ENCODE results near the gene SPX.

SPX gene

DNA sequence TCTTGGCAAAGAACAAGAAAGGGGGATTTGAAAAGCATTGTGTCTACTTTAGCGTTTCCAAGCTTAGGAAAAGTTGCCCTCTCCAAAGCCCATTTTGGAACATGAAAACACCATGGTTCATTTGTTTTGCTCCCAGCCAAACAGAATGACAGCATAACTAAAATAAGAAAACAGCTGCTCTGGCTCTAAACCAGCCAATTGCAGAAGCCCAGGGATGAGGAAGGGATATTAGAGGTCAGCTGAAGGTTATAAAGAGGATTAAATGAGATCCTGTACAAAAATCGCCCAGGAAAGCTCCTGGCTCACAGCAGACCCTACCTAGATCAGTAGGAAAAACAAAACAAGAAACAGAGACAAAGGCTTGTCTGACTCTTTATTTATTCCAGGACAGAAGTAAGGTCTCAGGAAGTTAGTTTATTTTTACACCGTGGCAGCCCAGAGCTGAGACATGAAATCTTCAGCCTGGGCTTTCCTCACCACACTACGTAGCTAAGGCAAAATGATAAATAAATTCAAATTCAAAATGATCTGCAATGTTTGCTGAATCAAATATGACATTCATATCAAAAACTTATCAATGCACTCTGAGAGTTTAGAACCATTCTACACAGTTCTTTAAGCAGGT, 25.9 kb downstream of the SPX start:
- no peak for ATAC-seq
- TF ChIP-seq, protein P1, sequence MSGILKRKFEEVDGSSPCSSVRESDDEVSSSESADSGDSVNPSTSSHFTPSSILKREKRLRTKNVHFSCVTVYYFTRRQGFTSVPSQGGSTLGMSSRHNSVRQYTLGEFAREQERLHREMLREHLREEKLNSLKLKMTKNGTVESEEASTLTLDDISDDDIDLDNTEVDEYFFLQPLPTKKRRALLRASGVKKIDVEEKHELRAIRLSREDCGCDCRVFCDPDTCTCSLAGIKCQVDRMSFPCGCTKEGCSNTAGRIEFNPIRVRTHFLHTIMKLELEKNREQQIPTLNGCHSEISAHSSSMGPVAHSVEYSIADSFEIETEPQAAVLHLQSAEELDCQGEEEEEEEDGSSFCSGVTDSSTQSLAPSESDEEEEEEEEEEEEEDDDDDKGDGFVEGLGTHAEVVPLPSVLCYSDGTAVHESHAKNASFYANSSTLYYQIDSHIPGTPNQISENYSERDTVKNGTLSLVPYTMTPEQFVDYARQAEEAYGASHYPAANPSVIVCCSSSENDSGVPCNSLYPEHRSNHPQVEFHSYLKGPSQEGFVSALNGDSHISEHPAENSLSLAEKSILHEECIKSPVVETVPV (CRISPR knock-in tag; IDR thresholded peaks at IDR 0.05), result no peak
- TF ChIP-seq RARB (CRISPR knock-in tag; IDR thresholded peaks at IDR 0.05) (no peak), BACH2 (CRISPR knock-in tag; IDR thresholded peaks at IDR 0.05; ENCODE audit: borderline replicate concordance) (no peak), ZNF565 (CRISPR knock-in tag; conservative IDR thresholded peaks at IDR 0.05; ENCODE audit: low read depth) (no peak), ESRRG (CRISPR knock-in tag; IDR thresholded peaks at IDR 0.05) (no peak), SNAI2 (CRISPR knock-in tag; IDR thresholded peaks at IDR 0.05) (no peak), ZFP3 (CRISPR knock-in tag; IDR thresholded peaks at IDR 0.05) (no peak), OSR1 (CRISPR knock-in tag; IDR thresholded peaks at IDR 0.05) (no peak), ISL1 (CRISPR knock-in tag; IDR thresholded peaks at IDR 0.05) (no peak), TOX (CRISPR knock-in tag; IDR thresholded peaks at IDR 0.05; ENCODE audit: borderline replicate concordance) (no peak), PPARA (CRISPR knock-in tag; IDR thresholded peaks at IDR 0.05; ENCODE audit: borderline replicate concordance) (no peak), ZC3H10 (CRISPR knock-in tag; IDR thresholded peaks at IDR 0.05) (no peak)
- TF ChIP-seq, protein P2, sequence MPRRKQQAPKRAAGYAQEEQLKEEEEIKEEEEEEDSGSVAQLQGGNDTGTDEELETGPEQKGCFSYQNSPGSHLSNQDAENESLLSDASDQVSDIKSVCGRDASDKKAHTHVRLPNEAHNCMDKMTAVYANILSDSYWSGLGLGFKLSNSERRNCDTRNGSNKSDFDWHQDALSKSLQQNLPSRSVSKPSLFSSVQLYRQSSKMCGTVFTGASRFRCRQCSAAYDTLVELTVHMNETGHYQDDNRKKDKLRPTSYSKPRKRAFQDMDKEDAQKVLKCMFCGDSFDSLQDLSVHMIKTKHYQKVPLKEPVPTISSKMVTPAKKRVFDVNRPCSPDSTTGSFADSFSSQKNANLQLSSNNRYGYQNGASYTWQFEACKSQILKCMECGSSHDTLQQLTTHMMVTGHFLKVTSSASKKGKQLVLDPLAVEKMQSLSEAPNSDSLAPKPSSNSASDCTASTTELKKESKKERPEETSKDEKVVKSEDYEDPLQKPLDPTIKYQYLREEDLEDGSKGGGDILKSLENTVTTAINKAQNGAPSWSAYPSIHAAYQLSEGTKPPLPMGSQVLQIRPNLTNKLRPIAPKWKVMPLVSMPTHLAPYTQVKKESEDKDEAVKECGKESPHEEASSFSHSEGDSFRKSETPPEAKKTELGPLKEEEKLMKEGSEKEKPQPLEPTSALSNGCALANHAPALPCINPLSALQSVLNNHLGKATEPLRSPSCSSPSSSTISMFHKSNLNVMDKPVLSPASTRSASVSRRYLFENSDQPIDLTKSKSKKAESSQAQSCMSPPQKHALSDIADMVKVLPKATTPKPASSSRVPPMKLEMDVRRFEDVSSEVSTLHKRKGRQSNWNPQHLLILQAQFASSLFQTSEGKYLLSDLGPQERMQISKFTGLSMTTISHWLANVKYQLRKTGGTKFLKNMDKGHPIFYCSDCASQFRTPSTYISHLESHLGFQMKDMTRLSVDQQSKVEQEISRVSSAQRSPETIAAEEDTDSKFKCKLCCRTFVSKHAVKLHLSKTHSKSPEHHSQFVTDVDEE (CRISPR knock-in tag; IDR thresholded peaks at IDR 0.05), result no peak
- TF ChIP-seq, protein P3, sequence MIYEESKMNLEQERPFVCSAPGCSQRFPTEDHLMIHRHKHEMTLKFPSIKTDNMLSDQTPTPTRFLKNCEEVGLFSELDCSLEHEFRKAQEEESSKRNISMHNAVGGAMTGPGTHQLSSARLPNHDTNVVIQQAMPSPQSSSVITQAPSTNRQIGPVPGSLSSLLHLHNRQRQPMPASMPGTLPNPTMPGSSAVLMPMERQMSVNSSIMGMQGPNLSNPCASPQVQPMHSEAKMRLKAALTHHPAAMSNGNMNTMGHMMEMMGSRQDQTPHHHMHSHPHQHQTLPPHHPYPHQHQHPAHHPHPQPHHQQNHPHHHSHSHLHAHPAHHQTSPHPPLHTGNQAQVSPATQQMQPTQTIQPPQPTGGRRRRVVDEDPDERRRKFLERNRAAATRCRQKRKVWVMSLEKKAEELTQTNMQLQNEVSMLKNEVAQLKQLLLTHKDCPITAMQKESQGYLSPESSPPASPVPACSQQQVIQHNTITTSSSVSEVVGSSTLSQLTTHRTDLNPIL (CRISPR knock-in tag; IDR thresholded peaks at IDR 0.05; ENCODE audit: low read depth), result no peak

DNA sequence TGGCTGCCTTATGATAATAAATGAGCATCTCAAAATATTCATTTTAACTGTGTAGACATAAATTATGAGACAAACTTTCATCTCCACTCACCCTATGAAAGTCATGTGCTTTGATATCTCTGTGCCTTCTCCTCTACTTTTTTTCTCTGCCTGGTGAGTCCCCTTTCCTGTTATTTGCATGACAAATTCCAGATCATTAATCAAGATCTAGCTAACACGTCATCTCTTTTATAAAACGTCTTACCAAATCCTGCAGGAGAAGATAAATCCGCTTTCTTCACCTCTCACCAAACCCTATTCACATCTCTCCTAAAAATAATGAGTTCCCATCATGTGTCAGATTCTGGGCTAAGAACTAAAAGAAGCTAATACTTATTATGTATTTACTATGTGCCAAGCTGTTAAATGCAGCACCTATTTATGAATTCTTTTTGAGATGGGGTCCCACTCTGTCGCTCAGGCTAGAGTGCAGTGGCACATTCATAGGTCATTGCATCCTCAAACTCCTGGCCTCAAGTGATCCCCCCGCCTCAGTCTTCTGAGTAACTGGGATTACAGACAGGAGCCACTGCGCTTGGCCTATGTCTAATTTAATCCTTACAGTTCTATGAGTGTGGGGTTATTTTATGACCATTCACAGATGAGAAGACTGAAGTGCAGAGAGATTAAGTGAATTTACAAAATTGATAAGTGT, 26.7 kb downstream of the SPX start:
- TF ChIP-seq, protein P4, sequence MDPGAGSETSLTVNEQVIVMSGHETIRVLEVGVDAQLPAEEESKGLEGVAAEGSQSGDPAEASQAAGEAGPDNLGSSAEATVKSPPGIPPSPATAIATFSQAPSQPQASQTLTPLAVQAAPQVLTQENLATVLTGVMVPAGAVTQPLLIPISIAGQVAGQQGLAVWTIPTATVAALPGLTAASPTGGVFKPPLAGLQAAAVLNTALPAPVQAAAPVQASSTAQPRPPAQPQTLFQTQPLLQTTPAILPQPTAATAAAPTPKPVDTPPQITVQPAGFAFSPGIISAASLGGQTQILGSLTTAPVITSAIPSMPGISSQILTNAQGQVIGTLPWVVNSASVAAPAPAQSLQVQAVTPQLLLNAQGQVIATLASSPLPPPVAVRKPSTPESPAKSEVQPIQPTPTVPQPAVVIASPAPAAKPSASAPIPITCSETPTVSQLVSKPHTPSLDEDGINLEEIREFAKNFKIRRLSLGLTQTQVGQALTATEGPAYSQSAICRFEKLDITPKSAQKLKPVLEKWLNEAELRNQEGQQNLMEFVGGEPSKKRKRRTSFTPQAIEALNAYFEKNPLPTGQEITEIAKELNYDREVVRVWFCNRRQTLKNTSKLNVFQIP (CRISPR knock-in tag; IDR thresholded peaks at IDR 0.05; ENCODE audit: borderline replicate concordance, low read depth), result no peak
- no peak for TF ChIP-seq SNAI2 (CRISPR knock-in tag; IDR thresholded peaks at IDR 0.05)
- TF ChIP-seq ZFP3 (CRISPR knock-in tag; IDR thresholded peaks at IDR 0.05), result no peak
- TF ChIP-seq ISL1 (CRISPR knock-in tag; IDR thresholded peaks at IDR 0.05), result no peak
- TF ChIP-seq RARB (CRISPR knock-in tag; IDR thresholded peaks at IDR 0.05), result no peak
- no peak for TF ChIP-seq ZC3H10 (CRISPR knock-in tag; IDR thresholded peaks at IDR 0.05)
- TF ChIP-seq, protein P3 (CRISPR knock-in tag; IDR thresholded peaks at IDR 0.05; ENCODE audit: low read depth), result no peak
- no peak for TF ChIP-seq TOX (CRISPR knock-in tag; IDR thresholded peaks at IDR 0.05; ENCODE audit: borderline replicate concordance)
- ATAC-seq, result no peak

DNA sequence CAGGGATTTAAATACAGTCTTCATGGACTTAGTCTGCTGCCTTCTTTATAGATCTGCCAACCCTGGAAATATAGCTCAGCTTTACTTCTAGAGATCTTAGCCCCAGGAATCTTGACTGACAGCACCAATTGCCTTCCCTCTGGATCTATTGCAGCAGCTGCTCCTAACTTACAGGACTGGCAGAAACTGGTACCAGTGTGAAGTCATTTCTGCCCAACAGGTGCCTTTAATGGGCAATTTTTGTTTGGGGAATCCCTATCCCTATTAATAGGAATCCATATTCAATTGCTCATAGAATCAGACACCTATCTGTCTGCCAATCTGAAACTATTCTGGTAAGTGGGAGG, 27.2 kb downstream of the SPX start:
- TF ChIP-seq ZC3H10 (CRISPR knock-in tag; IDR thresholded peaks at IDR 0.05), result no peak
- TF ChIP-seq CSDC2 (CRISPR knock-in tag; IDR thresholded peaks at IDR 0.05), result no peak
- no peak for TF ChIP-seq GLIS3 (CRISPR knock-in tag; IDR thresholded peaks at IDR 0.05)
- TF ChIP-seq, protein P3 (CRISPR knock-in tag; IDR thresholded peaks at IDR 0.05; ENCODE audit: low read depth), result no peak
- no peak for TF ChIP-seq RARB (CRISPR knock-in tag; IDR thresholded peaks at IDR 0.05)
- ATAC-seq, result no peak

Measured in SK-N-SH treated with all-trans-retinoic acid at 6 μM for 48 hours (cell line).